AG09309 (cell line): ENCODE results near the gene TMPRSS9.

Experiments
- DNase-seq: peaks from one replicate; pipeline ENCODE4 v3.0.0-alpha.2; 2010; ENCODE audit warnings: low read depth
- H3K4me3 ChIP-seq: 2 replicates; pipeline ENCODE4 v1.5.1; 2011; ENCODE audit warnings: mild to moderate bottlenecking, low read depth, low read length, moderate library complexity; ENCODE audit not compliant: control insufficient read depth
- TF ChIP-seq, protein P1 (sequence below): IDR thresholded peaks from 2 replicates; pipeline ENCODE4 v1.5.1; 2011; ENCODE audit warnings: mild to moderate bottlenecking, low read depth, low read length, inconsistent platforms; ENCODE audit not compliant: insufficient read depth, control insufficient read depth; ENCODE audit errors: missing control alignments

Gene TMPRSS9

DNA sequence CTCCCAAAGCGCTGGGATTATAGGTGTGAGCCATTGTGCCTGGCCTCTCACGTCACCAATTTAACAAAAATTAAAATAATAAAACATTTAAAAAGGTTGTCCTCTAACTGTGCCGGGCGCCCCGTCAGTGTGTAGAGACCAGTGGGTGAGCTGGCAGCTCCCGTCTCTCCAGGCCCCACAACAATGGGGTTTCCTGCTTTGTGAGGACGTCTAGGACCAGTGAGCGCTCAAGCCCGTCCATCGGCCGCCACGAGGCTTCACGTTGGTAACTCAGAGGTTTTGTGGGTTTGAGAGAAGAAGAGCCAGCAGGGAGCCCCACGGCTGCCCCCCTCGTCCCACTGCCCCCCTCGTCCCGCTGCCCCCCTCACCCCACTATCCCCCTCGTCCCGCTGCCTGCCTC lies 36.4 kb upstream of the TMPRSS9 start:
- no peak for DNase-seq
- TF ChIP-seq, protein P1, sequence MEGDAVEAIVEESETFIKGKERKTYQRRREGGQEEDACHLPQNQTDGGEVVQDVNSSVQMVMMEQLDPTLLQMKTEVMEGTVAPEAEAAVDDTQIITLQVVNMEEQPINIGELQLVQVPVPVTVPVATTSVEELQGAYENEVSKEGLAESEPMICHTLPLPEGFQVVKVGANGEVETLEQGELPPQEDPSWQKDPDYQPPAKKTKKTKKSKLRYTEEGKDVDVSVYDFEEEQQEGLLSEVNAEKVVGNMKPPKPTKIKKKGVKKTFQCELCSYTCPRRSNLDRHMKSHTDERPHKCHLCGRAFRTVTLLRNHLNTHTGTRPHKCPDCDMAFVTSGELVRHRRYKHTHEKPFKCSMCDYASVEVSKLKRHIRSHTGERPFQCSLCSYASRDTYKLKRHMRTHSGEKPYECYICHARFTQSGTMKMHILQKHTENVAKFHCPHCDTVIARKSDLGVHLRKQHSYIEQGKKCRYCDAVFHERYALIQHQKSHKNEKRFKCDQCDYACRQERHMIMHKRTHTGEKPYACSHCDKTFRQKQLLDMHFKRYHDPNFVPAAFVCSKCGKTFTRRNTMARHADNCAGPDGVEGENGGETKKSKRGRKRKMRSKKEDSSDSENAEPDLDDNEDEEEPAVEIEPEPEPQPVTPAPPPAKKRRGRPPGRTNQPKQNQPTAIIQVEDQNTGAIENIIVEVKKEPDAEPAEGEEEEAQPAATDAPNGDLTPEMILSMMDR, result no peak

GRCh38 chr19:2324220-2324948 lies 35.7 kb upstream of the TMPRSS9 start:
- TF ChIP-seq, protein P1, result no peak

More for the DNA sequence above, 36.4 kb upstream of the TMPRSS9 start:
- no peak overlapping the region for H3K4me3 ChIP-seq

GRCh38 chr19:2325281-2326046 lies 34.6 kb upstream of the TMPRSS9 start:
- no peak overlapping the region for H3K4me3 ChIP-seq
- no peak for DNase-seq
- TF ChIP-seq, protein P1, result no peak

More at GRCh38 chr19:2324220-2324948, 35.7 kb upstream of the TMPRSS9 start:
- H3K4me3 ChIP-seq, result no peak overlapping the region
- no peak for DNase-seq

DNA sequence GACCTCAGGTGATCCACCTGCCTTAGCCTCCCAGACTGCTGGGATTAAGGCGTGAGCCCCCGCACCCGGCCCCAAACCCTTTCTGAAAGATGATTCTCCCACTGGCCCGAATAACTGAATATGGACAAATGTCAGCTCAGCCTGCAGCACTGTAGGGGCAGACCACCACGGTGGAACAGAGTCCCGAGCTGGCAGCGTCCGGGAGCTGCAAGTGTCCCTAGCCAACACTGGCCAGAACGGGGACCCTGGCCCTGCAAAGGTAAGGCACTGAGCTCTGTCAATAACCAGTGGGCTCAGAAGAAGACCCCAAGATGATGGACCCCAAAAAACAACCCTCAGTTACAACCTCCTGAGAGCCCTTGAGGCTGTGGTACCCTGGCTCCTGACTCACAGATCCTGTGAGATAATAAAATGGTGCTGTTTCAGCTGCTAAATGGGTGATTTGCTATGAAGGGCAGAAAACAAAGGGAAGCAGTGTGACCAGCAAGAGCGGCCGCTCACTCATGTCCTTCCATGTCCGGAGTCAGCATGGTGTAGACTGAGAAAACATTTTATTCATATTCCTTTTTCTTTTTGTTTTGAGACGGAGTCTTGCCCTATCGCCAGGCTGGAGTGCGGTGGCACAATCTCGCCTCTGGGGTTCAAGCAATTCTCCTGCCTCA lies 33.2 kb upstream of the TMPRSS9 start:
- DNase-seq, result no peak
- H3K4me3 ChIP-seq, result no peak overlapping the region

DNA sequence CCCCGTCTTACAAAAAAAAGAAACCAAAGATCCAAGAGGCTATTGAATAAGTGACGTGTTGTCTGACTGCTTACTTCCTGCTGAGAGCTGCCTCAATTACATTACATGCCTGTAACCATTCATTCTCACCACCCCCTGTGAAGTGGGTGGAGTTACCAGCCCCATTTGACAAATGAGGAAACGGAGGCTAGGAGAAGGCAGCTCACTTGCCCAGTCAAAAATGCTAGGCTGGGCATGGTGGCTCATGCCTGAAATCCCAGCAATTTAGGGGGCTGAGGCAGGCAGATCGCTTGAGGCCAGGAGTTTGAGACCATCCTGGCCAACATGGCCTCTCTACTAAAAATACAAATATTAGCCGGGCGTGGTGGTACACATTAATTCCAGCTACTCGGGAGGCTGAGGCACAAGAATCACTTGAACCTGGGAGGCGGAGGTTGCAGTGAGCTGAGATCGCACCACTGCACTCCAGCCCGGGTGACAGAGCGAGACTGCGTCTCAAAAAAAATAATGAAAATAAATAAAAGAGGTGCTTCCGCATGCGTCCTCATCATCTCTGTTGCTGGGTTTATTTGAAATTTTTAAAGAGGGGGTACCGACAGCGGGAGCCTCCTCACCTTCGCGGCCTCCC lies 32.2 kb upstream of the TMPRSS9 start:
- peak; percentile 66 for DNase-seq
- H3K4me3 ChIP-seq, result peak overlapping the region; percentile 96
- TF ChIP-seq, protein P1, result no peak

More for the DNA sequence above, 33.2 kb upstream of the TMPRSS9 start:
- TF ChIP-seq, protein P1, result no peak
